Uterus (tissue), 2 donors: ENCODE results near the gene OVAAL.

ENCODE experiments used
- CTCF ChIP-seq, 4 experiments: fragments of 200-600 bp in 2 of 4; fragments of 450-650 bp in 2 of 4; sonication (generic) in 2 of 4; IDR thresholded peaks; one replicate each; pipeline ENCODE4 v1.5.1; 2016 to 2019; ENCODE audit warnings: antibody characterized with exemption in 4 of 4, mild to moderate bottlenecking in 2 of 4, moderate library complexity in 1 of 4
- POLR2A ChIP-seq, 2 donors: fragments of 450-650 bp; IDR thresholded peaks; one replicate each; pipeline ENCODE4 v1.6.1; 2016; ENCODE audit warnings: antibody characterized with exemption in 2 of 2, mild to moderate bottlenecking in 1 of 2, moderate library complexity in 1 of 2

GRCh38 chr1:180581635-180582039 lies 22.9 kb downstream of the OVAAL start:
- TF ChIP-seq CTCF (IDR thresholded peaks at IDR 0.05) (no peak), POLR2A (IDR thresholded peaks at IDR 0.05) (no peak)
